Activated CD4-positive, alpha-beta T cell treated with anti-CD3 and anti-CD28 coated beads for 24 hours (primary cell): Measurements from ENCODE around the gene FLT3LG.
A peak's percentile ranks its signal among the peaks of the same experiment; 100 is the strongest.
"Not testable (repeated sequence)": the region's sequence is repeated elsewhere in the genome, so short reads cannot be mapped to it uniquely, and the experiment has no call there.

Experiments
- DNase-seq, 2 donors: peaks; one replicate each; pipeline ENCODE4 v3.0.0-alpha.2; 2020; ENCODE audit warnings: low read depth in 2 of 2

Gene FLT3LG

GRCh38 chr19:49440439-49441209 is 33.4 kb upstream of the FLT3LG start:
- no peak for DNase-seq

- DNase-seq: no peak
Measured at GRCh38 chr19:49441210-49441959, 32.6 kb upstream of the FLT3LG start, which contains the start of gene SLC17A7. TSS of gene SLC17A7 (minus strand) at chr19:49441527. CDS start at chr19:49441379, 148 bp downstream.

- no peak for DNase-seq
Measured at GRCh38 chr19:49441960-49442350, 32.1 kb upstream of the FLT3LG start.

- DNase-seq: no peak
Measured at GRCh38 chr19:49442354-49442753, 31.7 kb upstream of the FLT3LG start.

- DNase-seq: no peak
Measured at GRCh38 chr19:49442771-49443365, 31.1 kb upstream of the FLT3LG start.

GRCh38 chr19:49443366-49444099 is 30.5 kb upstream of the FLT3LG start:
- DNase-seq: peak; percentile 91 to 93

GRCh38 chr19:49444100-49444700 is 29.8 kb upstream of the FLT3LG start:
- not testable (repeated sequence) for DNase-seq

- DNase-seq: no peak
Measured at GRCh38 chr19:49445997-49446396, 28.0 kb upstream of the FLT3LG start.

- DNase-seq: no peak
Measured at GRCh38 chr19:49447485-49448431, 26.3 kb upstream of the FLT3LG start.

- DNase-seq: no peak
Measured at GRCh38 chr19:49448432-49448786, 25.6 kb upstream of the FLT3LG start.

GRCh38 chr19:49450405-49450804 is 23.6 kb upstream of the FLT3LG start:
- no peak for DNase-seq

GRCh38 chr19:49451430-49452181 is 22.4 kb upstream of the FLT3LG start, which contains the start of gene PIH1D1:
TSS of gene PIH1D1 (minus strand) at chr19:49451814. CDS start at chr19:49451574, 240 bp downstream.
- peak; percentile 91 to 92 for DNase-seq

GRCh38 chr19:49453013-49453756 is 20.8 kb upstream of the FLT3LG start, which contains the start of gene ALDH16A1:
TSS of gene ALDH16A1 (plus strand) at chr19:49453225. CDS start at chr19:49453332, 107 bp downstream.
- peak; percentile 96 for DNase-seq

- no peak for DNase-seq
Measured at GRCh38 chr19:49453757-49454240, 20.2 kb upstream of the FLT3LG start.

GRCh38 chr19:49455773-49456172 is 18.2 kb upstream of the FLT3LG start:
- DNase-seq: no peak

GRCh38 chr19:49456326-49456725 is 17.7 kb upstream of the FLT3LG start:
- DNase-seq: no peak

- no peak for DNase-seq
Measured at GRCh38 chr19:49458567-49458903, 15.5 kb upstream of the FLT3LG start.

- no peak for DNase-seq
Measured at GRCh38 chr19:49459388-49459787, 14.6 kb upstream of the FLT3LG start.

- DNase-seq: not testable (repeated sequence)
Measured at GRCh38 chr19:49461130-49461529, 12.9 kb upstream of the FLT3LG start.
